T-cell (primary cell): Measurements from ENCODE around the gene CACNA2D1. TPM values are rescaled to one million over a fixed set of nuclear protein-coding genes. Genes with fewer than 3 reads are reported as not detected.
"Not testable (repeated sequence)": the region's sequence is repeated elsewhere in the genome, so short reads cannot be mapped to it uniquely, and the experiment has no call there.

ENCODE experiments used
- ATAC-seq, 4 experiments: fragments of 200-7000 bp in 3 of 4; fragments of 150-1000 bp in 1 of 4; cut with Tn5 transposase; replicated peaks in 1 of 4; 1 replicate in 3 of 4; 2 replicates in 1 of 4; pipeline ENCODE4 v1.10.0; 2021; ENCODE audit warnings: moderate library complexity in 3 of 4, mild to moderate bottlenecking in 2 of 4, moderate number of reproducible peaks in 1 of 4
- CTCF ChIA-PET, 2 donors: fragments of 300-600 bp; sonication (Branson Sonifier 250); formaldehyde crosslinking; loops; one replicate each; lab custom pipeline; 2022; ENCODE audit warnings: antibody characterized with exemption in 2 of 2; lab: Charles Lee
- POLR2A ChIA-PET, 2 donors: fragments of 300-600 bp; sonication (Branson Sonifier 250); formaldehyde crosslinking; loops; one replicate each; lab custom pipeline; 2022; ENCODE audit warnings: antibody characterized with exemption in 2 of 2; lab: Charles Lee
- DNase-seq, 35 experiments: peaks; one replicate each; pipeline versions ENCODE4 v3.0.0 to v3.0.0-alpha.2; 2013 to 2023
- H3K27ac ChIP-seq: one replicate; pipeline ENCODE4 v1.5.1; 2013; ENCODE audit warnings: low read length
- H3K27me3 ChIP-seq, 2 experiments: replicated peaks in 1 of 2; 1 replicate in 1 of 2; 2 replicates in 1 of 2; pipeline versions ENCODE4 v1.6.1 to v1.7.0; 2013; ENCODE audit warnings: low read length in 1 of 2, mixed read lengths in 1 of 2; ENCODE audit not compliant: control insufficient read depth in 2 of 2, insufficient read depth in 2 of 2; ENCODE audit errors: extremely low read depth in 1 of 2
- H3K36me3 ChIP-seq, 2 donors: 1 replicate in 1 of 2; 2 replicates in 1 of 2; pipeline versions ENCODE4 v1.6.1 to v1.7.0; 2013; ENCODE audit warnings: low read length in 1 of 2; ENCODE audit not compliant: control insufficient read depth in 2 of 2, insufficient read depth in 1 of 2; ENCODE audit errors: extremely low read depth in 1 of 2
- H3K4me1 ChIP-seq, 2 experiments: 1 replicate in 1 of 2; 2 replicates in 1 of 2; pipeline versions ENCODE4 v1.6.1 to v1.7.0; 2013; ENCODE audit warnings: low read length in 2 of 2, mixed read lengths in 1 of 2; ENCODE audit not compliant: insufficient read depth in 2 of 2, control insufficient read depth in 1 of 2; ENCODE audit errors: extremely low read depth in 1 of 2
- H3K4me3 ChIP-seq, 2 donors: 1 replicate in 1 of 2; 2 replicates in 1 of 2; pipeline versions ENCODE4 v1.5.1 to v1.7.0; 2013; ENCODE audit warnings: mild to moderate bottlenecking in 2 of 2, low read length in 1 of 2, moderate library complexity in 1 of 2; ENCODE audit not compliant: control insufficient read depth in 1 of 2; ENCODE audit errors: extremely low read depth in 1 of 2
- H3K9me3 ChIP-seq: 2 replicates; pipeline ENCODE4 v1.7.0; 2013
- H3K27ac Mint-ChIP-seq, 2 donors: one replicate each; pipeline ENCODE4 v1.8.0; 2020 to 2021; ENCODE audit warnings: mild to moderate bottlenecking in 2 of 2, mixed read lengths in 2 of 2
- H3K27me3 Mint-ChIP-seq, 2 donors: one replicate each; pipeline ENCODE4 v1.8.0; 2021 to 2022; ENCODE audit warnings: mixed read lengths in 2 of 2
- H3K36me3 Mint-ChIP-seq: one replicate; pipeline ENCODE4 v1.8.0; 2021; ENCODE audit warnings: mixed read lengths
- H3K4me1 Mint-ChIP-seq, 3 donors: one replicate each; pipeline ENCODE4 v1.8.0; 2020 to 2022; ENCODE audit warnings: mixed read lengths in 3 of 3, mild to moderate bottlenecking in 1 of 3
- H3K4me3 Mint-ChIP-seq, 3 donors: one replicate each; pipeline ENCODE4 v1.8.0; 2020 to 2022; ENCODE audit warnings: mild to moderate bottlenecking in 3 of 3, mixed read lengths in 3 of 3, moderate library complexity in 3 of 3
- H3K9me3 Mint-ChIP-seq, 3 donors: one replicate each; pipeline ENCODE4 v1.8.0; 2020 to 2022; ENCODE audit warnings: mixed read lengths in 3 of 3
- WGBS: methylation state at CpG from one replicate; pipeline ENCODE4 v1.1.5; 2013; ENCODE audit warnings: missing lambda C conversion rate; ENCODE audit not compliant: insufficient coverage; 5-methylcytosine and 5-hydroxymethylcytosine counted together
- total RNA-seq, 35 experiments: library from RNA in 6 of 35; stranded (reverse) in 6 of 35; fragments of 120-200 nt in 1 of 35; gene quantifications; one replicate each; pipeline versions ENCODE4 v1.2.1 to v1.2.4 and lab custom pipeline; 2013 to 2026

Gene CACNA2D1
- total RNA-seq, 5 donors from 2014 or later (not counting 1 experiment from before 2014, with no cell fraction given), result 0.03 to 0.43 (median 0.35) TPM; not detected in 2

DNA sequence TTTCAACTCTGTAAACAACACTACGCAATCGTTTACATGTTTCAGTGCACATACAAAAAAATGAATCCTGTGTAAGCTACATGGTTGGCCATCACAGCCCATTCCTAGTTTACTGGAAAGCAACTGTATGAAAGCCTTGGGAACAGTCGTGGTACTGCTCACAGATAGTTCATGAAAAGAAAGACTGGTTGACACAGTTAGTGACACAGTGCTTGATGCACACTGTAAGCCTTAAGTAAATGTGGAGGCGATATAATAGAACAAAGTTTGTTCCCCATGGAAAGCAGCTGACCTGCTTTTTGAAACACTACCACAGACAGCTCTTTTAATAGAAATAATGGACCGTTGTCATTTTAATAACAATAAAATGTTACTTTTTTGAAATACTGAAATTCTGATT is 5.1 kb downstream of the CACNA2D1 start:
- peaks cover 0 to 5% of the 10 kb centered on the region in 2 experiments for H3K4me1 ChIP-seq
- no peak overlapping the region for H3K27ac Mint-ChIP-seq
- POLR2A ChIA-PET, result no interaction called here
- no peak overlapping the region for H3K4me3 Mint-ChIP-seq
- H3K9me3 ChIP-seq, result no peaks in the 10 kb centered on the region
- DNase-seq (no peak), ATAC-seq (no peak)
- H3K36me3 ChIP-seq, result no peaks in the 10 kb centered on the region
- CTCF ChIA-PET, result no interaction called here
- no peak overlapping the region for H3K4me3 ChIP-seq
- H3K4me1 Mint-ChIP-seq, result peaks cover 0 to 6% (median 6%) of the 10 kb centered on the region in 3 donors
- peaks cover 8 to 15% of the 10 kb centered on the region in 2 experiments for H3K27me3 ChIP-seq
- no peak overlapping the region for H3K27ac ChIP-seq
- H3K36me3 Mint-ChIP-seq, result no peaks in the 10 kb centered on the region
- peaks cover 13 to 22% of the 10 kb centered on the region in 2 donors for H3K27me3 Mint-ChIP-seq
- WGBS, result 71% methylated on average over 1 of the region's 5 CpGs
- peaks cover 0 to 5% (median 0%) of the 10 kb centered on the region in 3 donors for H3K9me3 Mint-ChIP-seq

DNA sequence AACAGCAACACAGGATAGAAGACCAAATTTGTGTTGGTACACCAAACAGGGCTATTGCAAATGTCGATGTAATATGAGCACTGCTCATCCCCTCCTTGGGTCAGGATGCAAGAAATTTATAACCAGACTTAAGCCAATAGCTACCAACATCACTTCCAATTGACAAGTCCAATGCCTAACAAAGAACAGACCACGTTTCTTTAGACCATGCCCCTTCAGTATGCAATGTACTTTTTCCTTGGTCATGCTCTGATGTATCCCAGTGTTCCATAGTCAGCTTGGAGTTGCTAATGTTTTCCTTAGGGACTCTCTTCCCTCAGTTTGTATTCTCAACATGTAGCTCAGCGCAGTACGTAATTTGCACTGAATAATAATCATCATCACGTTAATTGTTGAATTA is 7.8 kb downstream of the CACNA2D1 start:
- H3K27me3 ChIP-seq, result peaks cover 0 to 5% of the 10 kb centered on the region in 2 experiments
- Mint-ChIP-seq H3K27ac (no peak overlapping the region), H3K36me3 (no peaks in the 10 kb centered on the region), H3K4me3 (no peak overlapping the region), H3K4me1 (no peaks in the 10 kb centered on the region), H3K27me3 (peaks cover under 1 to 3% of the 10 kb centered on the region in 2 donors), H3K9me3 (peaks cover 0 to 10% (median 0%) of the 10 kb centered on the region in 3 donors)
- WGBS, result 83% methylated on average over 2 of the region's 5 CpGs
- ATAC-seq (no peak), DNase-seq (no peak)
- no peaks in the 10 kb centered on the region for H3K36me3 ChIP-seq
- POLR2A ChIA-PET, result no interaction called here
- no peaks in the 10 kb centered on the region for H3K4me1 ChIP-seq
- H3K4me3 ChIP-seq, result no peak overlapping the region
- no peak overlapping the region for H3K27ac ChIP-seq
- no peaks in the 10 kb centered on the region for H3K9me3 ChIP-seq
- CTCF ChIA-PET, result interaction anchor here in 1 of 2 donors (0.7 kb wide), 1 partner anchor 50 kb away, joined by 3 read pairs; no protein-coding TSS in a partner anchor

DNA sequence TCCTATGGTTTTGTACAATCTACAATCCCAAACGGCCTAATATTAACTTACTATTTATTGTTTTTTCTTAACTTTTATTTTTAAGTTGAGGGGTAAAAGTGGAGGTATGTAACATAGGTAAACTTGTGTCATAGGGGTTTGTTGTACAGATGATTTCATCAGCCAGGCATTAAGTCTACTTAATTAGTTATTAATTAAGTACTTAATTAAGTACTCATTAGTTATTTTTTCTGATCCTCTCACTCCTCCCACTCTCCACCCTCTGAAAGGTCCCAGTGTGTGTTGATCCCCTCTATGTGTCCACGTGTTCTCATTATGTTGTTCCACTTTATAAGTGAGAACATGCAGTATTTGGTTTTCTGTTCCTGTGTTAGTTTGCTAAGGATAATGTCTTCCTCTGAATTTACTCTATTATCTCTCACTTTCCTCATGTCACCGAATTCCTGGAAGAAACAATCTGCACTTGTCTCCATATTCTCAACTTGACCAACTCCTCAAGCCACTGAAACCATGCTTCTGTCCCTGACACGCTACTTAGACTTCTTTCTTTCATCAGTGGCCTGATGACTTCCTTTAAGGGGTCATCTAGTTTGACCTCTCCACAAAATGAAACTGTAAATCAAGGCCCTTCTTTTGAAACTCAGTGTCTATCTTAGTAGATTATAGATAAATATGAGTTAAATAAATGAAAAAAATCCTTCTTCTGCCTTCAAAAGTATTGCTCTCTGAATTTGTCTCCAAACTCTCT is 9.1 kb downstream of the CACNA2D1 start:
- H3K36me3 Mint-ChIP-seq, result no peaks in the 10 kb centered on the region
- DNase-seq, result no peak
- Histone ChIP-seq H3K4me1 (no peaks in the 10 kb centered on the region), H3K27ac (no peak overlapping the region), H3K27me3 (peaks cover 0 to 5% of the 10 kb centered on the region in 2 experiments), H3K4me3 (no peak overlapping the region), H3K36me3 (no peaks in the 10 kb centered on the region), H3K9me3 (no peaks in the 10 kb centered on the region)
- CTCF ChIA-PET, result no interaction called here
- H3K27me3 Mint-ChIP-seq, result no peaks in the 10 kb centered on the region
- no peak overlapping the region for H3K27ac Mint-ChIP-seq
- POLR2A ChIA-PET, result no interaction called here
- peaks cover 0 to 13% (median 0%) of the 10 kb centered on the region in 3 donors for H3K9me3 Mint-ChIP-seq
- WGBS, result no CpG with 5 or more reads among the region's 4 CpGs
- no peak for ATAC-seq
- H3K4me1 Mint-ChIP-seq, result no peaks in the 10 kb centered on the region
- no peak overlapping the region for H3K4me3 Mint-ChIP-seq

DNA sequence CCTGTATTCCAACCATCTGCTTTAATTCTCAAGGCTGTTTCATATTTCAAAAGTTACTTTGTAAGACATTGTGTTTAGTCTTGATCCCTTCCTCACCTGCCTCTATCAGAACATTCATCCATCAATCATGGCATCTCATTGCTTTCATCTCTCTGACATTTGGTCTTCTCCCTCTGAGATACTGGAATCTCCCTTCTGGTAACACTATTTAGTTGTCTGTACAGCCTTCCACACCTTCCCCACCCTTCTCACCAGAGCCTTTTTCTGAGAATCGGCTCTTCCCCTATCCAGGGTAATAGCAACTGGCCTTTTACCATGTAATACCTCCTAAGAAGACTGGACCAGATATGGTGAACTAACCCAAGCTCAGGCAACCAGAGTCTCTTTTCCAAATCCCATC is 10.1 kb downstream of the CACNA2D1 start:
- DNase-seq, result no peak
- Mint-ChIP-seq H3K4me1 (no peaks in the 10 kb centered on the region), H3K36me3 (no peaks in the 10 kb centered on the region), H3K27me3 (no peaks in the 10 kb centered on the region), H3K27ac (no peak overlapping the region), H3K4me3 (no peak overlapping the region), H3K9me3 (peaks cover 0 to 13% (median 0%) of the 10 kb centered on the region in 3 donors)
- peaks cover 0 to 3% of the 10 kb centered on the region in 2 experiments for H3K27me3 ChIP-seq
- CTCF ChIA-PET, result no interaction called here
- no peak for ATAC-seq
- no peaks in the 10 kb centered on the region for H3K4me1 ChIP-seq
- no peak overlapping the region for H3K27ac ChIP-seq
- no peak overlapping the region for H3K4me3 ChIP-seq
- POLR2A ChIA-PET, result no interaction called here
- no peaks in the 10 kb centered on the region for H3K36me3 ChIP-seq
- 75% methylated on average over 1 of the region's 1 CpG for WGBS
- H3K9me3 ChIP-seq, result no peaks in the 10 kb centered on the region

DNA sequence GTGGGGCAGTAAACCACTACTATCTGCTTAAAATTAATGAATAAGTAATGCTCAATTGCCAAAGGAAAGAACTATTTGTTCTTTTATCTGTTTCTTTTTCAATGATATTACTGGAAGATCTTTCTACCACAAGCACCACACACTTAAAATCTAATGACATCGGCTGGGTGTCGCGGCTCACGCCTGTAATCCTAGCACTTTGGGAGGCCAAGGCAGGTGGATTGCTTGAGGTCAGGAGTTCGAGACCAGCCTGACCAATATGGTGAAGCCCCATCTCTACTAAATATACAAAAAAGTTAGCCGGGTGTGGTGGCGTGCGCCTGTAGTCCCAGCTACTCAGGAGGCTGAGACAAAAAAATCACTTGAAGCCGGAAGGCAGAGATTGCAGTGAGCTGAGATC is 10.8 kb downstream of the CACNA2D1 start:
- H3K27me3 Mint-ChIP-seq, H3K4me3 ChIP-seq, POLR2A ChIA-PET, H3K4me1 Mint-ChIP-seq, DNase-seq, H3K27ac Mint-ChIP-seq, H3K9me3 ChIP-seq, H3K36me3 ChIP-seq, H3K27ac ChIP-seq, CTCF ChIA-PET, H3K27me3 ChIP-seq, H3K36me3 Mint-ChIP-seq, H3K4me3 Mint-ChIP-seq, H3K4me1 ChIP-seq, ATAC-seq: not testable (repeated sequence)
- peaks cover 0 to 13% (median 0%) of the 10 kb centered on the region in 3 donors for H3K9me3 Mint-ChIP-seq
- no CpG with 5 or more reads among the region's 9 CpGs for WGBS

DNA sequence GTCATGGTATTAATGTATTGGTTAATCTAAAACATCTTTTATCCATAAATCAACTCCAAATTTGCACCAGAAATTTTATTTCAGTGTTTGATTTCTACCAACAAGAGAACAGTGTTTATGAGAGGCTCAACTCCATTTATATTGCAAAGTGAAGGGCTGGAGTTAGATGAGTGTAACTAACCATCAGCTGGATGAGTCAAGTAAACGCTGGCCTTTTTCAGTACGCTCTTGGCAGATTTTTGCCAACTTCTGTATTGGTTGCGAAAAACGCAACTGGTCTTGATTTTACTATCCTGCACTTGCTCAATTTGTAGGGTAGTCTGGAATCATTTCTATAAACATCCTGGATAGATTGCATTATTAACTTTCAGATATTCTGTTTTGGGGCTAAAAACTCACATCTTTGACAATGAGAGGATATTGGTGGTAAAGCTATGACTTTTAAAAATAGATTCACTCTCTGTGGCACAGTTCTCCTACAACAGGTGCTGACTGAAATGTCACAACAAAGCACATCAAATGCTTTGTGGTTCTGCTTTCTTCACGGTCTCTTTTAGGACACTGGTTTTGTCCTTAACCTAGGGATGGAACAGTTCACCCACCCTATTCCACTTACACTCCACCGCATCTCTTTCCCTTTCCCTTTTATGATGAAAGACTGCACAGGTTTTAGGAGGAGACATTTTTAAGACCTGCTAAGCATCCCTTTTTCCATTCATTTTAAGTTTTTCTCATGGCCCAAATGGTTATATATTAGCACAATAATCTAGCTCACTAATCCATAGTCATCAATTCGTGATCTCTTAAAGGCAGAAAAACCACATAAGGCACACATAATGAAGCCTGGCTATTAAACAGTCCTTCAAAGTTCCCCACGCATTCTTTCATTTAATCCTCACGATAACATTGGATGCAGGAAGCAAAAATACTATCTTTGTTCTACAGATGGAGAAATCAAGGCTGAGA is 12.8 kb downstream of the CACNA2D1 start:
- no CpG with 5 or more reads among the region's 9 CpGs for WGBS
- Mint-ChIP-seq H3K4me3 (no peak overlapping the region), H3K27ac (no peak overlapping the region), H3K27me3 (no peaks in the 10 kb centered on the region), H3K4me1 (no peaks in the 10 kb centered on the region), H3K36me3 (no peaks in the 10 kb centered on the region), H3K9me3 (peaks cover 0 to 8% (median 0%) of the 10 kb centered on the region in 3 donors)
- no peaks in the 10 kb centered on the region for H3K9me3 ChIP-seq
- no peak overlapping the region for H3K4me3 ChIP-seq
- ATAC-seq (no peak), DNase-seq (no peak)
- H3K27ac ChIP-seq, result no peak overlapping the region
- ChIA-PET CTCF (no interaction called here), POLR2A (no interaction called here)
- no peaks in the 10 kb centered on the region for H3K4me1 ChIP-seq
- H3K36me3 ChIP-seq, result no peaks in the 10 kb centered on the region
- H3K27me3 ChIP-seq, result no peaks in the 10 kb centered on the region
